MM.1S (cell line): ENCODE measurements around the gene CREB5.

Experiments
- EZH2 ChIP-seq: fragments of 300-600 bp; sonication (generic); optimal IDR thresholded peaks from 2 replicates; pipeline ENCODE3; 2017; ENCODE audit warnings: low read depth, mild to moderate bottlenecking, antibody characterized with exemption, low read length, mixed read lengths
- EZH2phosphoT487 ChIP-seq: fragments of 300-600 bp; sonication (generic); IDR thresholded peaks from 2 replicates; pipeline ENCODE4 v1.6.1; 2018; ENCODE audit warnings: antibody characterized with exemption, low read length
- TF ChIP-seq, protein P1 (sequence below): fragments of 300-600 bp; sonication (generic); IDR thresholded peaks from 2 replicates; pipeline ENCODE4 v1.5.1; 2016; ENCODE audit warnings: antibody characterized with exemption, low read length, mixed read lengths

DNA sequence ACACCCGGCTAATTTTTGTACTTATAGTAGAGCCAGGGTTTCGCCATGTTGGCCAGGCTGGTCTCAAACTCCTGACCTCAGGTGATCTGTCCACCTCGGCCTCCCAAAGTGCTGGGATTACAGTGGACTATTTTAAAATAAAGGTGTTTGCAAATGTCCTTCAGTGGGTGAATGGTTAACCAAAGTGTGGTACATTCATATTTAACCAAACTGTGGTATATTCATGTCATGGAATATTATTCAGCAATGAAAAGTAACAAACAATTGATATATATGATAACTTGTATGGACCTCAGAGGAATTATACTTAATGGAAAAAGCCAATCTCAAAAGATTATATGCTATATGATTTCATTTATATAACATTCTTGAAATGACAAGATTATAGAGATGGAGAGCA is 190.0 kb downstream of the CREB5 start:
- TF ChIP-seq, protein P1, sequence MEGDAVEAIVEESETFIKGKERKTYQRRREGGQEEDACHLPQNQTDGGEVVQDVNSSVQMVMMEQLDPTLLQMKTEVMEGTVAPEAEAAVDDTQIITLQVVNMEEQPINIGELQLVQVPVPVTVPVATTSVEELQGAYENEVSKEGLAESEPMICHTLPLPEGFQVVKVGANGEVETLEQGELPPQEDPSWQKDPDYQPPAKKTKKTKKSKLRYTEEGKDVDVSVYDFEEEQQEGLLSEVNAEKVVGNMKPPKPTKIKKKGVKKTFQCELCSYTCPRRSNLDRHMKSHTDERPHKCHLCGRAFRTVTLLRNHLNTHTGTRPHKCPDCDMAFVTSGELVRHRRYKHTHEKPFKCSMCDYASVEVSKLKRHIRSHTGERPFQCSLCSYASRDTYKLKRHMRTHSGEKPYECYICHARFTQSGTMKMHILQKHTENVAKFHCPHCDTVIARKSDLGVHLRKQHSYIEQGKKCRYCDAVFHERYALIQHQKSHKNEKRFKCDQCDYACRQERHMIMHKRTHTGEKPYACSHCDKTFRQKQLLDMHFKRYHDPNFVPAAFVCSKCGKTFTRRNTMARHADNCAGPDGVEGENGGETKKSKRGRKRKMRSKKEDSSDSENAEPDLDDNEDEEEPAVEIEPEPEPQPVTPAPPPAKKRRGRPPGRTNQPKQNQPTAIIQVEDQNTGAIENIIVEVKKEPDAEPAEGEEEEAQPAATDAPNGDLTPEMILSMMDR = no peak
- TF ChIP-seq EZH2 (no peak), EZH2phosphoT487 (no peak)
